Left colon (tissue), 2 donors: ENCODE results near the gene ZNF385A. TPM values are rescaled to one million over a fixed set of nuclear protein-coding genes. Genes with fewer than 3 reads are reported as not detected.
"Not testable (repeated sequence)": the region's sequence is repeated elsewhere in the genome, so short reads cannot be mapped to it uniquely, and the experiment has no call there.

ENCODE experiments used
- ATAC-seq: fragments of 200-7000 bp; cut with Tn5 transposase; one replicate; pipeline ENCODE4 v1.9.1; 2020; ENCODE audit warnings: mild to moderate bottlenecking, moderate library complexity
- DNase-seq, 2 donors: peaks; one replicate each; pipeline ENCODE4 v3.0.0-alpha.2; 2020
- intact Hi-C, 2 donors: fragments of 100-400 bp; cut with DNase I in 1 of 2; cut with micrococcal nuclease in 1 of 2; formaldehyde crosslinking; loops; one replicate each; pipeline versions ENCODE4 v1.11.2 to v1.14.0; 2022; cut with DNase I, micrococcal nuclease
- total RNA-seq, 2 donors: library from RNA; stranded (reverse); fragmentation: NEBNext Ultra II Directional; extraction: Animal tissue kit (Norgen Biotek cat#: 25700); gene quantifications; one replicate each; pipeline ENCODE4 v1.2.1, GENCODE V29; 2021
- donor health status: DM: no; HTN: no; CAD: no.
- donor health status: DM: yes; HTN: yes; CAD: no.

The ZNF385A gene
- total RNA-seq, 2 donors from 2014 or later = 4.0 to 8.3 TPM

DNA sequence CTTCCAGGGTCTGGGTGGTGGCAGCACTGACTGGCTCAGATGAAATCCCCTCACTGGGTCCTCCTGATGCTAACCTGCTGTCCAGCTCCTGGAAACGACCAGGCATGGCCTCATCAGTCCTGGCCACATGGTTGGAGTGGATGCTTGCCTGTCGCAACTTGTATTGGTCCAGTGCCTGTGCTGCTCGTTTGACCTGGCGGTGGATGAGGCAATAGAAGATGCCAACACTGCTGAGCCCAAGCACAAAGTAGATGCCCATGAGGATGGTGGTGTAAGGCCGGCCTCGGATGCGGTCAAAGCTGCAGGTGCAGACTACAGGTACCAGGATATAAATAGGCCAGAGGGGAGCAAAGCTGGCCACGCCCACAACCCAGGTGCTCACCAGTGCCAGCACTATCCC is 21.5 kb downstream of the ZNF385A start:
- ATAC-seq (no peak), DNase-seq (no peak)
- intact Hi-C loops = loop anchor here in 1 of 2 donors (5.0 to 10.0 kb wide), 2 partner anchors 66 to 138 kb away; no protein-coding TSS in a partner anchor

DNA sequence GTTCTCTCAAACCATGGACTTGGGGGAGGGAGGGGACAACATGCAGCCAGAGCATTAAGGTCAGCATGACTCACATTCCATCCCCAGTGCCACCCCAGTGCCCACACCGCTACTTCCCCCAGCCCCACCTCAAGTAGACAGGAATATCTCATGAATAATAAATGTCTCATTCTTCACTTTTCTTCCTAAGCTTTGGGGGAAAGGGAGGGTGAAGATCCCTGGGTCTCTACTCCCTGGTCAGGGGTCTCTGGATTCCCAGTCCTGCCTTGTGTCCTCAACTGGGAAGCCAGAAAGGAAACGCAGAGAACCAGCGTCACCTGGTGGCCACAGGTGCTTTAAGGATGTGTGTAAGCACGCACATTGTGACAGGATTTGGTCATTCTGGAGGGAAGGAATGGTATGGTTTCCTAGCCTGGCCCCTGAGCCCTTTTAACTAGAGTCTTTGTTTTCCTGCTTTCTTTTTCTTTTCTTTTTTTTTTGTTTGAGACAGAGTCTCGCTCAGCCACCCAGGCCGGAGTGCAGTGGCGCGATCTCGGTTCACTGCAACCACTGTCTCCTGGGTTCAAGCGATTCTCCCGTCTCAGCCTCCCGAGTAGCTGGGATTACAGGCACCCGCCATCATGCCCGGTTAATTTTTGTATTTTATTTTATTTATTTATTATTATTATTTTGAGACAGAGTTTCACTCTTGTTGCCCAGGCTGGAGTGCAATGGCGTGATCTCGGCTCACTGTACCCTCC is 23.6 kb downstream of the ZNF385A start:
- peak; percentile 36 for ATAC-seq
- DNase-seq = peak in 1 of 2 donors; percentile 91
- intact Hi-C loops = loop anchor here in 1 of 2 donors (5.0 to 10.0 kb wide), 2 partner anchors 64 to 136 kb away; no protein-coding TSS in a partner anchor

DNA sequence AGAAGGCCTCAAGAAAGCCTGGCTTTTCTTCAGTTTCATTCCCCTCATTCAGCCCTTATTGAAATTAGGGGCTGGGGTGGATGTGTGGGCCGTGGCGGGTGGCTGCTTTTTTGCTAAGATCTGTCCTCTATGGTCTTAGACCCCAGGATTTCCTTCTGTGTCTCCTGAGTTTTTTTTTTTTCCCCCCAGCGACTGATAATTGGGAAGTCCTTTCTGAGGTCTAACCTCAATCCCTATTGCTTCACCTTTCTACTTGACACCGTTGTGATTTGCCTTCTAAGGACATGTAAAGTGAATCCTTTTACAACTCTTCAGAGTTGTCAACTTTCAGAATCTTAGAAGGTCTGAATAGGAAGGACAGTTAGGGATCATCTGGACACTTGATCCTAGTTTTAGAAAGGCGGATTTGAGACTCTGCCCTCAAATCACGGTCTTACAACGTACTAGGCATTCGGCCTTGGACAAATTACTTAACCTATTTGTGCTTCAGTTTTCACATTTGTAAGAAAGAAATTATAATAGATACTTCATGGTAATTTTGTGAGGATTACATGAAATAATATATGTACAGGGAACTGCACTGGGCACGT is 24.7 kb downstream of the ZNF385A start:
- intact Hi-C loops = loop anchor here in 1 of 2 donors (5.0 to 10.0 kb wide), 2 partner anchors 63 to 135 kb away; no protein-coding TSS in a partner anchor
- ATAC-seq (no peak), DNase-seq (no peak)

DNA sequence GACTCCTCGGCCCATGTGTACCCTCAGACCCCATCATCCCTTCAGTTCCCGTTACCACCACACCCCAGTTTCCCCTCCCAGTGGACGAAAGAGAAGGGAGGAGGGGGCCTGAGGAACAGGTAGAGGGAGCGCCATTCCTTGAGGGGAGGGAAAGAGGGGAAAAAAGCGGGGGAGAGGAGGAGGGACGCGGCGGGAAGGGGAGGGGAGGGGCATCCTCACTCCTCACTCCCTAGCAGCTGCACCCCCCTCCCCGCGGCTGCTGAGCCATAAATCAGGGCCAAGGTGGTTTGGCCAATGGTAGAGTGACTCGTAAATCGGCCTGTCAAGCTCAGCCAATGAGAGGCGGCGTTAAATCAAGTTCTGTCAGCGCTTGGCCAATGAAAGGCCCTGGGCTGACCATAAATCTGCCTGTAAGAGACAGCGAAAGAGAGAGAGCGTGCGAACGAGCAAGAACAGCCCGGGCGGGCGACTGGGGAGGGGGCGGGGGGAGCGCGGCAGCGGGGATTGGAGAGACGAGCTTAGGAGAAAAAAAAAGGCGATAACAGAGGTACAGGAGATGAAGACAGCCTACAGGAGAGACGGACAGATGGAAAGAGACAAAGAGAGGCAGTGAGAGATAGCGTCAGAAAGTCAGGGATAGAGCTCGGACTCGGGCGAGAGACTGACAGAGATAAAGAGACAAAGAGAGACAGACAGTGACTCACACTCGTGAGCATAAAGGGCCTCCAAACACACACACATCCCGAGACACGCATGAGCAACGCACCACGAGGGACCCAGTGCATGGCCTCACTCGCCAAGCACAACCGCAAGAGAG is 25.4 kb downstream of the ZNF385A start:
- DNase-seq = peak; percentile 94 to 98
- peak; percentile 95 for ATAC-seq
- intact Hi-C loops = no loop called here

DNA sequence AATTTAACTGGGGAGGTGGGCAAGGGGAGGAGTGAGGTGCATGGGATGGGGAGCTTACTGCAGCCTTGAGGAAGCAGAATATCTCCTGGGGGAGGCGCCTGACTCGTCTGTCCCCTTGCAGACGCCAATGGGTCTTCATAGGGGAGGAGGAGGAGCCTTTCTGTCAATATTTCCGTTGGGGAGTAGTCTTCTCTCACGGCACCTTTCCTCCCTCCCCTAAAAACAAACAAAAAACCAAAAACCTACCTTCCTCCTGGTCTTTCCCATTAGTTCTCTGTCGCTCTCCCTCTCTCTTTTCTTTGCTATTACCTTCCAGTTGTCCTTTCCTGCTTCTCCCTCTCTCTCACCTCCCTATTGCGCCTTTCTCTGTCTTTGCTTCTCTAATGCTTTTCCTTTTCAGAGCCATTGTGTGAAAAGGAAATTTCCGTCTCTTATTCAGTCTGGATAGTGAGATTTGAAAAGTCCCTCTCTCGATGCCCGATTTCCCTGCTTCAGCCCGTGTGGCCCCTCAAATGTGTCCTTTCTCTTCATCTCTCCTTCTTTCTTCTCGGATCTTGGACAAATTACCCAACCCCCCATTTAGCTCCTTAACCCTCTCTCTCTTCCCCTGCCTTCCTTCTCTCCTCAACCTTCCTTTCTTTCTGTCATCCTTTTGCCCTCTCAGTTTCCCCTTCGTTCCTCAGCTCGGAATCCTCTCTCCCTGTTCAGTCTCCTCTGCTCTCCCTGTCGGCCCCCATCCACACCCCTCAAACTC is 26.2 kb downstream of the ZNF385A start:
- DNase-seq (peak; percentile 23 to 54), ATAC-seq (no peak)
- intact Hi-C loops = no loop called here

DNA sequence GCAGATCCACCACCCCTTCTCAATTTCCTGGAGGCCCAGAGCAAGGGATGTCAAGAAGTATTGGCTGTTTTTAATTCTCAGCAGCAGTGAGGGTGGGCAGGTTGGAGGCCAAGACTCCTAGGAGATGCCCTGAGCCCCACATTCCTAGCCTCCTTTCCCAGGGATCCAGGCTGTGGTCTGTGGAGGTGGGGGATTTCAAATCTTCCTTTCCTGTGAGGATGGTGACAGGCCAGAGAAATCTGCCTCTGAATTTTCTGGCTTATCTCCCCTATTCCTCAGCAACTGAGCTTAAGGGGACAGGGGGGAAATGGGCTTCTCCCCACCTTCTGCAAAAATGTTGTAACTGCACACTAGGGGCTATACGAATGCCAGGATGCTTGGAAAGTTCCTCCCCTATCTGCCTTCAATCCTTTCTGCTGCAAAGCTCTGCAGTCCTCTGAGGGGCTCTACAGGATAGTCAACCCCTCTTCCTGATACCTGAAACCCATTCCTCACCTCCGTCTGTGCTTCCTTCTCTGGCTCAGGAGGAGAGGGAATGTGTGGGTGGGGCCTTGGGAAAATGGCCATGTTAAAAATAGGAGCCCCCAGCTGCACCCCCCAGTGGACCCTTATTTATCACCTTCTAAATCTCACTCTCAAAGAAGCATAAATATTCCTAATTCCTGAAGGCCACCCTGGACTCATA is 26.9 kb downstream of the ZNF385A start:
- intact Hi-C loops = no loop called here
- no peak for ATAC-seq

DNA sequence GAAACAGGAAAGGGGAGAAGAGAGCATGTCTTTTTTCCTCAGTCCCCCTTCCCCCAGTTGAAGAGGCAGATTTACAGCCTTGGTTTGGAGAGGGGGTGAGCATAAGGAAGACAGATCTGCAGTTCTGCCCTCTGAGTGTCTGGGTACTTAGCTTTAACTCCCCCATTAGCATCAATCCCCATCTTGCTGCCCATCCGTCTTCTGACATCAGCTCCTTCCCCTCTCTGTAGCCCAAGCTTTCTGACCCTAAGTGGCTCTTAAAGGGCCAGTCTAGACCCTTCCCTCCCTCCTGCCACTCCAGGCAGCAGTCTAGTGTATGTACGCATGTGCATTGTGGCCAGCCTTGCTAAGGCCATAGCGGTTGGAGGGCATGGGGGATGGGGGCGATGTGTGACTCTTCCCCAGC is 27.6 kb downstream of the ZNF385A start:
- intact Hi-C loops = no loop called here
- no peak for ATAC-seq
- no peak for DNase-seq

More for the DNA sequence above, 26.9 kb downstream of the ZNF385A start:
- no peak for DNase-seq

DNA sequence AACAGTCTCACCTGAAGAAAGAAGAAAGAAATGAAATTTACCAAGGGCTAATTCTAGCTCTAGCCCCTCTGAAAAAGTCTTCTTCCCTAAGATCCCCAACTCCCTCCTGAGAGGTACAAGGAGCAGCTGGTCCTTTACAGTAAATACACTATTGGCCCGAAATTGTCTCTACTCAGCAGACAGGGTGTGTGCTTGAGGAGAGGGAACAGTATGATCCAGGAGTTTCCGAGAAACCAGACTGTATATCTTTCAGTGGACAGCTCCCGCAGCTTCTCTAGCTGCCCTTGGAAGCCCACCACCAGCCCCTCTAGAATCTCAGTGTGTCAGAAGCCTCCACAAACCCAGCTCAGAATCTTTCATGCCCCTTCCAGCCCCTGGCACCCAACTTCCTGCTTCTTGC is 28.3 kb downstream of the ZNF385A start:
- intact Hi-C loops = no loop called here
- no peak for DNase-seq

DNA sequence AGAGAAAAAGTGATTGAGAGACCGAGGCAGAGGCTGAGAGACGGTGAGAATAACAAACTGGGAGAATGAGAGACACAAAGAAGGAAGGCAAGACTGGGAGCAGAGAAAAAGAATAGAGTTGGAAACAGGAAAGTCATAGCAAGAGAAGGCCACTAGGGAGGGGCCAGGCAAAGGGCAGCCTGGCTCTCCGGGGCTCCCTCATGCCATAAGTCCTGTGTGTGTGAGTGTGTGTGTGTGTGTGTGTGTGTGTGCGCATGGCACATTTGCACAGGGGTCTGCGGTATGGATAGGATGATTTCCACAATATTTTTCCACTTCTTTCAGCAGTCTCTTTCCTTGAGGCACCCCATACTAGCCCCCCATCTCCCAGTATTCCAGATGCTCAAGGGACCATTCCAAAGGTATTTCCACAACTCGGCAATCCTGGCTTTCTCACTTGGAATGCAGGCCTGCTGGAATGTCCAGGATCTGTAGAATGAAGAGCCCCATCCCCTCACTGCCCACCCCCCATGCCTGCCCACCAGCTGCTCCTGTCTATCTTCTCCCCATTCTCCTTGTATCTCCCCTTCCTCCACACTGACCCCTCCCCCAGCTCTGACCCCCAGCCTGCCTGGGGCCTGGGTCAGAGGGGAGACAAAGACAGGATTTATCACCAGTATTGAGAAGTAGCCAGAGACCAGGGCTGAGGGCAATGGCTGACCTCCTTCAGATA is 29.3 kb downstream of the ZNF385A start:
- intact Hi-C loops = no loop called here
- DNase-seq (no peak), ATAC-seq (no peak)

More for the DNA sequence above, 28.3 kb downstream of the ZNF385A start:
- no peak for ATAC-seq

DNA sequence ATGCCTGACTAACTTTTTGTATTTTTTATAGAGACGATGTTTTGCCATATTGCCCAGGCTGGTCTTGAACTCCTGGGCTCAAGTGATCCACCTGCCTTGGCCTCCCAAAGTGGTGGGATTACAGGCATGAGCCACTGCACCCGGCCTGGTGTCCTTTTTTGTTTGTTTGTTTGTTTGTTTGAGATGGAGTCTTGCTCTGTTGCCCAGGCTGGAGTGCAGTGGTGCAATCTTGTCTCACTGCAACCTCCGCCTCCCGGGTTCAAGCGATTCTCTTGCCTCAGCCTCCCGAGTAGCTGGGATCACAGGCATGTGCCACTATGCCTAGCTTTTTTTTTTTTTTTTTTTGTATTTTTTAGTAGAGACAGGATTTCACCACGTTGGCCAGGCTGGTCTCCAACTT is 30.3 kb downstream of the ZNF385A start:
- DNase-seq, intact Hi-C loops, ATAC-seq: not testable (repeated sequence)

DNA sequence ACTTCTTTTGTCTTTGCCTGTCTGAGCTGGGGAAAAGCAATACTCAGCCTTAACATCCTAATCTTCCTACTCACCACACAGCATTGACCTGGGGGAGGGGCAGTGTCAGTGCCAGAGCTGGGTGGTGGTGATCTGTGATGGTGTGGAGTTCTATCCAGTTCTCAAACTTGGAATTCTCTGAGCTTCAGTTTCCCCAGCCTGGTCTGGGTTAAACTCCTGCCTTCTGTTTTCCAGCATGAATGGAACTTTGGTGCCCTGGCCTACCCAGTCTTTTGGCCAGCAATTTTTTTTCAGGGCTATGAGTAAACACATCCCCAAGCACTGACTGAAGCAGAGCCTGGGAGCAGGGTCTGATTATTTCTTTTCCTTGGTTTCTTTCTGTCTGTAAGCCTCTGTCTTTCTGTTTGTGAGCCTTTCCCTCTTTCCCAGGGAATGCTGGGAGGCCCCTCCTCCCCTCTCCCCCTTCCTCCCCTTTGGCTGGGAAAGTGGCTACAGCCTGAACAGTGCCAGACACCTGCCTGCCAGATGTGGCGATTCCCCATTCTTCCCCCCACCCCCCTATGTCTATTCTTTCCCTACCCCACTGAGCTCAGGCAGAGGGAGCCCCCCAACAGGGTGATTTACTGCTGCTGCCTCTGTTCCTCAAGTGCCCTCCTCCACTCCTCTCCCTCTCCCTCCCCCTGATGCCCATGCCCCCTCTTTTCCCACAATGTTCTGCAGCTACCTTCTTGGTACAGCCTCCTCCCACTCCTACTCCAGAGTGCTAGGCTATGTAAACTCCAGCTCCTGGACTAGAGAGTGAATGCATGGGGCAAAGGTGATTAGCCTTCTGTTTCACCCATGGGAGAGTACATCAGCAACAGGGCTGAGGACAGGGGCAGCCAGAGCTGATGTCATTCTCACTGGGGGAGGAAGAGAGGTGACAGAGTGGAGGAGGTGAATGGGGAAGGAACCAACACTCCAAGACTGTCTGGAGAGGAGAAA is 31.4 kb downstream of the ZNF385A start:
- intact Hi-C loops = no loop called here
- peak; percentile 18 for ATAC-seq
- DNase-seq = no peak

DNA sequence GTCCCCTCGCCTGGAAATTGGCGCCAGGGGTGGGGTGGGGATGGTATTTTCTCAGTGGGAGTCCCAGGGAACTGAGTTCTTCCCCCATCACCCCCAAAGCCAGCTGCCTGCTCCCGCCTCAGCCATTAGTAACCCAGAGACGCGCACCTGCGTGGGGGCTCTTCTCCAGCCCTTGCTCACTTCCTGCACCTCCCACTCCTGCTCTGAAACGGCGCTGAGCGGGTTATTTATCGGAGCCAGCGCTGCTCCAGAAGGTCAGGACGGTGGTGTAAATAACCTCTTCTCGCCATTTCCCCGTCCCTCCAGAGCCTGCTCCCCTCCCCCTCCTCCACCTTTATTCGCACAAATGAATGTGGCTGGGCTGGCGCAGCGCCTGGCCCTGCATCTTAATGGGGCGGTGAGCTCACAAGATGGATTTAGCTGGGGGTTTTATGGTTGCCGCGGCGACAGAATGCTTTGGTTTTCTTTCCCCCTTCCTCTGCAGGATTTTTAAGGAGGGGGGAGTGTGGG is 32.5 kb downstream of the ZNF385A start:
- DNase-seq = peak; percentile 39 to 52
- intact Hi-C loops = no loop called here

DNA sequence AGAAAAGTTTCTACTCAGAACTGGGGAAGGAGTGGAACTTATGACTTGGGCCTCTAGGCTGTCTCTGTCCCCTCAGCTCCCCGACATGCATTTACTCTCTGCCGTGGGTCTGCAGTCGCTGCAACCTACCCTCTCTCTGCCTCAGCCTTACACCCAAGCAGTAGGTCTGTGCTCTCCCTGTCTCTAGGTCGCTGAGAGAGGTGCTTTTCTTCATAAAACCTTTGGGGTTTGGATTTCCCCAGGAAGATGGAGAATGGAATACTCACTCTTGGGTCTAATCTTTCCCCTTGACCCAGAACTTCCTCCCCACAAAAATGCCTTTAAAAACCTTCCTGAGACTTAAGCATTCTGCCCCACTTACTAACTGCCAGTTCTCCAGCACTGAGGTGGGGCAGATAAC is 33.2 kb downstream of the ZNF385A start:
- intact Hi-C loops = no loop called here
- no peak for ATAC-seq

More for the DNA sequence above, 32.5 kb downstream of the ZNF385A start:
- peak; percentile 12 for ATAC-seq

DNA sequence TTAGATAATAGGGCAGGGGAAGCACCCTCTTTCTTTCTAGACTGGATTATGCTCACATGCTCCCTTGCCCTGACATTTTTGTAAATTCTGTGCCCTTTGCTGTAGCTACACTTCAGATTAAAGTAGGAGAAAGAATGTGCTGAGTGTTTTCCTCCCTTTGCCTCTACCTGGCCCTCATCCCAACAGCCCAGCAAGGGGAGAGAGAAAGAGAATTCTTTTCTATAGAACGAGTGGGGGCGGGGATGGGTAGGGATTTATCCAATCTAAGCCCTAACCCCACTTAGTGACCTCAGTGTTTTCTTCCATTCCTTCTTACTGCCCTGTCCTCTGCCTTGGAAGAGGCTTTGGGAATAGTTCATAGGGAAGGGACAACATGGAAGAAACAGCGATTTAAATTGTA is 33.8 kb downstream of the ZNF385A start:
- intact Hi-C loops = no loop called here
- ATAC-seq (no peak), DNase-seq (no peak)

More for the DNA sequence above, 33.2 kb downstream of the ZNF385A start:
- no peak for DNase-seq

DNA sequence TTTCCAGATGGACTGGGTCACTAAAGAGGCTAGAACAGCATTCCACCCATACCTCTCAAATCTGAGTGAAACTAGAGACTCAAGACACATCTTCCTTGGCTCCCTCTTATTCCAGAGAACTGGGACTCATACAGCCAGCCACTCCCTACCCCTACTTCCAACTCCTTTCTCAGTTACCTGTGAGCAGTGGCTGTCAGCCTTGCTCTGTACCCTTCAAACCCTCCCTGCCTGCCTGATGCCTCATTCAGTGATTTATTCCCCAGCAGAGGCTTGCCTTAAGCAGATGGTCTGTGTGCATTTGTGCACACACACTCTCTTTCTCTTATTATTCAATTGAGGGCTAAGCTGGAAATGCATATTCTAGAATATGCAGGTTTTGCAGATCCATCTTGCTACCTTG is 34.9 kb downstream of the ZNF385A start:
- intact Hi-C loops = no loop called here
- ATAC-seq = no peak
- no peak for DNase-seq

DNA sequence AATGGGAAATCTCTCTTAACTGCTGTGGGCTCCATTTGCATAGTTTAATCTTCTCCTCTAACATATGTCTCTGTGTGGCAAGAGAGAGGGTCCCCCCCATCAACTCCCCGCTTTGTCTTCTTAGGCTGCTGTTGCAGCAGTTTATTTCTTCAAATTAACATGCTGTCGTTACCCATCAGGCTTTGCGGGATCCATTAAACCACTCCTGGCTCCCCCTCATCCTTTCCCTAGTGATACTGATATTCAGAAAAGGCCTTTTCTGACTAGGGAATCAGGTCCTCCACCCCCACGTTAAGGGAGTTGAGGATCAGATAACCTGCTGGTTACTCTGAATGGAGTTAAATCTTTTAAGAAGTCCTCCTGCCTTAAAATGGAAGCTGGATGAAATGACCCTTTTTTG is 35.5 kb downstream of the ZNF385A start:
- intact Hi-C loops = no loop called here
- ATAC-seq (no peak), DNase-seq (no peak)
